ENCODE measurements around the gene CRHBP.

DNA sequence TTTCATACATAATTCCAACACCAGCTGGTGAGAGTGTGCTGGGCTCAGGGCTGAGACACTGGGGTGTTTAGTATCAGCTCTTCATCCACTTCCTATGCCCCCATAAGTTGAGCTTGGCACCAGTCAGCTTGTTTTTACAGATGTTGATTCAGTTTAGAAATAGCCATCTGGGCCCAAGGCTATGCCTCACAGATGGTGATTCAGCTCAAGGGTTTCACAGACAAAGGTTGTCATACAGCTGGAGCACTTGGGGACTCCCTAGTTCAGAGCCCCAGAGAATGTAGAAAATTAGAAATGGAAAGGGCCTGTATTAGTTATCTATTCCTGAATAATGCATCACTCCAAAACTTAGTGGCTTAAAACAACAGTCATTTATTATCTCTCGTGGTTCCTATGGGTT is 10.3 kb upstream of the CRHBP start:
- TF ChIP-seq, protein P1, sequence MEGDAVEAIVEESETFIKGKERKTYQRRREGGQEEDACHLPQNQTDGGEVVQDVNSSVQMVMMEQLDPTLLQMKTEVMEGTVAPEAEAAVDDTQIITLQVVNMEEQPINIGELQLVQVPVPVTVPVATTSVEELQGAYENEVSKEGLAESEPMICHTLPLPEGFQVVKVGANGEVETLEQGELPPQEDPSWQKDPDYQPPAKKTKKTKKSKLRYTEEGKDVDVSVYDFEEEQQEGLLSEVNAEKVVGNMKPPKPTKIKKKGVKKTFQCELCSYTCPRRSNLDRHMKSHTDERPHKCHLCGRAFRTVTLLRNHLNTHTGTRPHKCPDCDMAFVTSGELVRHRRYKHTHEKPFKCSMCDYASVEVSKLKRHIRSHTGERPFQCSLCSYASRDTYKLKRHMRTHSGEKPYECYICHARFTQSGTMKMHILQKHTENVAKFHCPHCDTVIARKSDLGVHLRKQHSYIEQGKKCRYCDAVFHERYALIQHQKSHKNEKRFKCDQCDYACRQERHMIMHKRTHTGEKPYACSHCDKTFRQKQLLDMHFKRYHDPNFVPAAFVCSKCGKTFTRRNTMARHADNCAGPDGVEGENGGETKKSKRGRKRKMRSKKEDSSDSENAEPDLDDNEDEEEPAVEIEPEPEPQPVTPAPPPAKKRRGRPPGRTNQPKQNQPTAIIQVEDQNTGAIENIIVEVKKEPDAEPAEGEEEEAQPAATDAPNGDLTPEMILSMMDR (IDR thresholded peaks at IDR 0.05; ENCODE audit: low read depth, low read length, missing input control), result no peak
- TF ChIP-seq, protein P2, sequence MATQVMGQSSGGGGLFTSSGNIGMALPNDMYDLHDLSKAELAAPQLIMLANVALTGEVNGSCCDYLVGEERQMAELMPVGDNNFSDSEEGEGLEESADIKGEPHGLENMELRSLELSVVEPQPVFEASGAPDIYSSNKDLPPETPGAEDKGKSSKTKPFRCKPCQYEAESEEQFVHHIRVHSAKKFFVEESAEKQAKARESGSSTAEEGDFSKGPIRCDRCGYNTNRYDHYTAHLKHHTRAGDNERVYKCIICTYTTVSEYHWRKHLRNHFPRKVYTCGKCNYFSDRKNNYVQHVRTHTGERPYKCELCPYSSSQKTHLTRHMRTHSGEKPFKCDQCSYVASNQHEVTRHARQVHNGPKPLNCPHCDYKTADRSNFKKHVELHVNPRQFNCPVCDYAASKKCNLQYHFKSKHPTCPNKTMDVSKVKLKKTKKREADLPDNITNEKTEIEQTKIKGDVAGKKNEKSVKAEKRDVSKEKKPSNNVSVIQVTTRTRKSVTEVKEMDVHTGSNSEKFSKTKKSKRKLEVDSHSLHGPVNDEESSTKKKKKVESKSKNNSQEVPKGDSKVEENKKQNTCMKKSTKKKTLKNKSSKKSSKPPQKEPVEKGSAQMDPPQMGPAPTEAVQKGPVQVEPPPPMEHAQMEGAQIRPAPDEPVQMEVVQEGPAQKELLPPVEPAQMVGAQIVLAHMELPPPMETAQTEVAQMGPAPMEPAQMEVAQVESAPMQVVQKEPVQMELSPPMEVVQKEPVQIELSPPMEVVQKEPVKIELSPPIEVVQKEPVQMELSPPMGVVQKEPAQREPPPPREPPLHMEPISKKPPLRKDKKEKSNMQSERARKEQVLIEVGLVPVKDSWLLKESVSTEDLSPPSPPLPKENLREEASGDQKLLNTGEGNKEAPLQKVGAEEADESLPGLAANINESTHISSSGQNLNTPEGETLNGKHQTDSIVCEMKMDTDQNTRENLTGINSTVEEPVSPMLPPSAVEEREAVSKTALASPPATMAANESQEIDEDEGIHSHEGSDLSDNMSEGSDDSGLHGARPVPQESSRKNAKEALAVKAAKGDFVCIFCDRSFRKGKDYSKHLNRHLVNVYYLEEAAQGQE (IDR thresholded peaks at IDR 0.05), result no peak
